Stimulated activated CD4-positive, alpha-beta T cell treated with anti-CD3 and anti-CD28 coated beads, Interleukin-4, amount 100 ng/mL, for 24 hours (primary cell): ENCODE results near the gene RRP12.
"Not testable (repeated sequence)": the region's sequence is repeated elsewhere in the genome, so short reads cannot be mapped to it uniquely, and the experiment has no call there.

Source experiments
- DNase-seq: peaks from one replicate; pipeline ENCODE4 v3.0.0-alpha.2; 2020

RRP12 gene

DNA sequence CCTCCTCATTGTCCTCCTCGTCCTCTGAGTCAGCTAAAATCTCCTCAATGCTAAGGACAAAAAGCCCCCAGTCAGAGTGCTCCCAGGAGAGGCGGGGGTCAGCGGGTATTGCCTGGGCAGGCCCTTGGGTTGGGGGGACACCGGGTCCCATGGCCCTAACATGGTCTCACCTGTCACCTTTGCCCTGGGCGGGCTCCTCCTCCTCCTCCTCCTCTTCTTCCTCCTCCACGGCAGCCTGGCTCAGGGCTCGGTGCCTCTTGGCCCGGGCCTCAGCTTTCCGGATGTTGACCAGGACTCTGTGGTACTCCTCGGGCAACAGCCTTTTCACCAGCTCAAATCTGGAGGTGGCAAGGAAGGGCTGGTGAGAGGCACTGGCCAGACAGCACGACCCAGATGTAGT lies 34.6 kb downstream of the RRP12 start:
- DNase-seq: no peak

- DNase-seq: no peak
These were observed 35.3 kb downstream of the RRP12 start for GRCh38 chr10:97365761-97366351.

DNA sequence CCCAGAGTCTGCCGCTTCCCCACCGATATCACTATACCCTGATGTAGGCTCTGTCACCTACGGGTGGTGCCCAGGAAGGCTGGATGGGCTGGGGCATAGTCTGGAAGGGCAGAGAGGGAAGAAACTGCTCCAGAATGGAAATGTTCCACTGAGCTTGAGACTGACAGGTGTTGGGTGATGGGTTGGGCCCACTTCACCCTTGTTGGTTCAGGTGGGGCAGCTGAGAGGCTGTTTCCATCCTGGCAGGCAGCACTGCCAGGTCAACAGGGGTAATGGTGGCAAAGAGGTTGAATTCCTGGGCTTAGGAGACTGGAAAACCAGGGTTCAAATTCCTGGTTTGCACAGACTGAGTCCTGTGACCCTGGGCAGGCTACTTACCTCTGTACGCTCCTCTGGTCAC lies 38.1 kb downstream of the RRP12 start:
- no peak for DNase-seq

GRCh38 chr10:97362310-97363033 lies 38.7 kb downstream of the RRP12 start:
- no peak for DNase-seq

GRCh38 chr10:97361537-97361901 lies 39.6 kb downstream of the RRP12 start:
- no peak for DNase-seq

- no peak for DNase-seq
These were observed 40.2 kb downstream of the RRP12 start for GRCh38 chr10:97360705-97361536.

- no peak for DNase-seq
These were observed 42.4 kb downstream of the RRP12 start for GRCh38 chr10:97358781-97359180.

DNA sequence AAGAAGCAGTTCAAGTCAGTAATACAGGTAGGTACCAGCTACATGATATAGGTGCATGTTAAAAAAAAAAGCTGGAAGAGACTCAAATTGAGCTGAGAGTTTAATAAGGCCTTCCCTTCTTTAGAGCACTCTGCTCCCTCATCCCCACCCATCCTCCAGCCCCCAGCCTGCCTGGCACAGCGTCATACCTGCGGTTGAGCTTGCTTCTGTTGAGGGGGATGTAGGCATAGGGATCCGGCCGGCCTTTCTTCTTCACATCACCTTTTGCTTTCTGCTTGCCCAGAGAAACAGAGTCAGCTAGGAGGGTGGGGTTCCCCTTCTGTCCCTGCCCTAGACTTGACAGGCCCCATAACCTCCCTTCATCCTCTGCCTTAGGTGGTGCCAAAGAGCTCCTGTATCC lies 42.8 kb downstream of the RRP12 start:
- no peak for DNase-seq

DNA sequence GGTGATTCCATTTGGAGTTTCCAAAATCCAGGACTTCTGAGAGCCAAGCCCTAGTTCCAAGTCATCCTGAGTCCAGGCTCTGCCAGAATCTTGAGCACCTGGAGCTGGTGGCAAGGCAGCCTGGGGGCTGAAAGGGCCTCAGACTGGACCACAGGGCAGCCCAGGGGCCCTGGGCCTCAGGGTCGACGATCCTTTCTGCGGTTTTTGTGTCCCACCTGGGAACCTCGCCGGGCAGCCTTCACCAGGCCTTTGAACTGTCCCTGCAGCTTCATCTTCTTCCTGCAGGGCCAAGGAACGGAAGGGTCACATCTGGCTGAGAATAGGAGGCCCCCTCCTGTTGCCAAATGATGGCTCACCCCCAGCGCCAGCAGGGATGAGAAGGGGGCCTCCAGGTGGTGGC lies 44.2 kb downstream of the RRP12 start:
- no peak for DNase-seq

GRCh38 chr10:97356318-97356914 lies 44.7 kb downstream of the RRP12 start:
- no peak for DNase-seq

DNA sequence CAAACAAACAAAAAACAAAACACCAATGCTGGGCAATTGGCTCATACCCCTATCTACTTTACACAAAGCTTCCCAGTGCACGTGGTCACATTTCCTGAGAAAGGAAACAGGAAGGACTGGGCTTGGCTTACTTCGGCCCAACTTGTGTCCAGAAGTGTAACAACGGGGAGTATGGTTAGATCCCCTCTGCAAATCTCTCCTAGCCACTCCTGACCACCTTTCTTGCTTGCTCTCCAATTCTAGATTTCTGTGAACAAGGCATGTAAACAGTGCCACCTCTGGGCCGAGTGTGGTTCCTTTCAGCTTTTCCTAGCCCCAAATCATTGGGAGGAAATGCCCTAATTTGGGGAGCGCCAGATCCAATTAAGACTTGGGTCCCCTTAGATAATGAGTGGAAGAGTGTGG lies 45.6 kb downstream of the RRP12 start:
- no peak for DNase-seq

- DNase-seq: no peak
These were observed 47.2 kb downstream of the RRP12 start for GRCh38 chr10:97353945-97354344.

DNA sequence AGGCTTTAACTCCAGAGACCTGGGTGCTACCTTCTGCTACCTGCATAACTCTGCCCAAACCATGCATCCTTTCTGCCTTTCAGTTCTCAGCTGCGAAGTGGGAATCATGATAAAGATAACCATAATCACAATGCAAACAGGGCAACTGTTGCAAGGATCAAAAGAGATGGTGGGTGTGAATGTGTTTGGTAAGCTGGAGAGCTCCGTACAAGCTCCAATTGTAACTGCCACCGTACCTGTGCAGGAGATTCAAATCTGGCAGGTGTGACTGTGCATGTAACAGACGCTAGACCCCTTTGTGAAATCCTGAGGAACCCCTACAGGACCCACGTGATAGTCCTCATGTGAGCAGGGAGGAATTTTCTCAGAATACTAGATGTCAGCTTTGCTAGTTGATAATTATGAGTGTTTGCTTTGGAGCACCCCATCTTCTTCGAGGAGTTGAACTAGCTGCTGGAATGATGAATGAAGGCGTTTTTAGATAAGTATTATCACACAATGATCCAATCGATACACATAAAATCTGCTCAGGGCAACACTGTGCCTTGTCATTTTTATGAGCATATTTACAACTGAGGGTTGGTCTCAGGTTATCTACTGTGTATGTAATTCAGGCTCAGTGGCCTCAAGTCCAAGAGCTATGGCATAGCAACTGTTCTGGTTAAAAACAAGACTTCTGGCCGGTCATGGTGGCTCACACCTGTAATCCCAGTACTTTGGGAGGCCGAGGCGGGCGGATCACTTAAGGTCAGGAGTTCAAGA lies 51.2 kb downstream of the RRP12 start:
- no peak for DNase-seq

GRCh38 chr10:97347317-97347716 lies 53.8 kb downstream of the RRP12 start:
- no peak for DNase-seq

GRCh38 chr10:97343664-97344063 lies 57.5 kb downstream of the RRP12 start:
- DNase-seq: not testable (repeated sequence)

GRCh38 chr10:97341416-97341815 lies 59.7 kb downstream of the RRP12 start:
- DNase-seq: no peak

DNA sequence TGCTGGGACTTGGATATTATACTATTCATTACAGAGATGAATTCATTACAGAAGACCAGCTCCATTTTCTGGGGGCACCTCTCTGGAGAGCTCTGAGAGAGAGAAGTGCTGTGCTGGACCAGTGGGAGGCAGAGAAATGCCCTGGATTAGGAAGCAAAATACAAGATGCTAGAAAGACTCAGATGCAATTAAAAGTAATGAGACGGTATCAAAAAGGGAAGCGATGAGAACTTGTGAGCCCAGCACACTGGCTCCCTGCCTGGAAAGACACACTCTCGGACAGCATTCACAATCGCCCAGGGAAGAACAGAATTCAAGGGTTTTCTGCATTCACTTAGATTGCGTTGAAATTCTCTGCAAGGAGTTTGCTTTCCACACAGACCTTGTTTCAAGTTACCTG lies 63.1 kb downstream of the RRP12 start:
- DNase-seq: no peak

- DNase-seq: no peak
These were observed 64.0 kb downstream of the RRP12 start for GRCh38 chr10:97336942-97337831.

- no peak for DNase-seq
These were observed 64.7 kb downstream of the RRP12 start for GRCh38 chr10:97336446-97336845.

GRCh38 chr10:97336006-97336405 lies 65.1 kb downstream of the RRP12 start:
- no peak for DNase-seq

DNA sequence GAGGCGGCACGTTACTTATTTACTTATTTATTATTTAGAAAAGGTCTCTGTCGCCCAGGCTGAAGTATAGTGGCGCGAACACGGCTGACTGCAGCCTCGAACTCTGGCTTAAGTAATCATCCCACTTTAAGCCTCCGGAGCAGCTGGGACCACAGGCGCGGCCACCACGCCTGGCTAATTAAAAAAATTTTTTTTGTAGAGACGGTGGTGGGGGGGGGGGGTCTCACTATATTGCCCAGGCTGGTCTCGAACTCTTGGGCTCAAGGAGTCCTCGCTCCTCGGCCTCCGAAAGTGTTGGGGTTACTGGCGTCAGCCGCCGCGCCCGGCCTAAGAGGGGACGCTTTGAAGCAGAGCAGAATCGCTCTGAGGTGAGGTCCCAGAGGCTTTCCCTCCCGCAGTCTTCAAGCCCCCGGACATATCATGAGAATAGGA lies 65.9 kb downstream of the RRP12 start:
- no peak for DNase-seq
